ENCODE data around the gene IFI27L2.

Gene IFI27L2

GRCh38 chr14:94087891-94088290, 41.5 kb downstream of the IFI27L2 start:
- Histone ChIP-seq H3K36me3 (replicated peaks) (no peaks in the 10 kb centered on the region), H3K27me3 (replicated peaks) (no peaks in the 10 kb centered on the region), H3K27ac (no peak overlapping the region), H3K4me3 (ENCODE audit: low read depth, low read length) (no peak overlapping the region)
- in situ Hi-C loops (cut with HindIII; ENCODE audit: low pct_ligation_motif_present, low sequenced_read_pairs): no loop called here
- no peak for DNase-seq
- no peak for TF ChIP-seq CTCF (IDR thresholded peaks at IDR 0.05; ENCODE audit: low read depth, low read length, missing control alignments)

- no peak for DNase-seq
- Histone ChIP-seq H3K27ac (peak overlapping the region; percentile 78), H3K36me3 (replicated peaks) (peaks cover 13% of the 10 kb centered on the region), H3K4me3 (ENCODE audit: low read depth, low read length) (peak overlapping the region; percentile 80), H3K27me3 (replicated peaks) (no peaks in the 10 kb centered on the region)
- TF ChIP-seq CTCF (IDR thresholded peaks at IDR 0.05; ENCODE audit: low read depth, low read length, missing control alignments): no peak
- in situ Hi-C loops (cut with HindIII; ENCODE audit: low pct_ligation_motif_present, low sequenced_read_pairs): no loop called here
Observed at GRCh38 chr14:94081386-94081820, 48.0 kb downstream of the IFI27L2 start.

GRCh38 chr14:94080621-94081385, 48.6 kb downstream of the IFI27L2 start, which contains the start of the genes DDX24 and IFI27L1:
Gene DDX24 (minus strand): TSS chr14:94081202. CDS start chr14:94079742, 1,460 bp downstream.
Gene IFI27L1 (plus strand): TSS chr14:94081310. CDS start chr14:94096938, 15,628 bp downstream.
- H3K4me3 ChIP-seq (ENCODE audit: low read depth, low read length): peak within 1 kb of the TSS; percentile 80
- no peaks in the 10 kb centered on the region for H3K27me3 ChIP-seq (replicated peaks)
- DNase-seq: peak; percentile 93
- peaks cover 13% of the 10 kb centered on the region for H3K36me3 ChIP-seq (replicated peaks)
- no peak for TF ChIP-seq CTCF (IDR thresholded peaks at IDR 0.05; ENCODE audit: low read depth, low read length, missing control alignments)
- in situ Hi-C loops (cut with HindIII; ENCODE audit: low pct_ligation_motif_present, low sequenced_read_pairs): no loop called here
- H3K27ac ChIP-seq: peak within 1 kb of the TSS; percentile 78

- Histone ChIP-seq H3K4me3 (ENCODE audit: low read depth, low read length) (peak overlapping the region; percentile 80), H3K27me3 (replicated peaks) (no peaks in the 10 kb centered on the region), H3K27ac (peak overlapping the region; percentile 78), H3K36me3 (replicated peaks) (peaks cover 13% of the 10 kb centered on the region)
- peak; percentile 40 for DNase-seq
- no peak for TF ChIP-seq CTCF (IDR thresholded peaks at IDR 0.05; ENCODE audit: low read depth, low read length, missing control alignments)
- in situ Hi-C loops (cut with HindIII; ENCODE audit: low pct_ligation_motif_present, low sequenced_read_pairs): no loop called here
Observed at GRCh38 chr14:94079891-94080620, 49.3 kb downstream of the IFI27L2 start.

- in situ Hi-C loops (cut with HindIII; ENCODE audit: low pct_ligation_motif_present, low sequenced_read_pairs): no loop called here
- H3K4me3 ChIP-seq (ENCODE audit: low read depth, low read length): no peak overlapping the region
Observed at GRCh38 chr14:94077823-94078222, 51.6 kb downstream of the IFI27L2 start.

More at GRCh38 chr14:94077823-94078222, 51.6 kb downstream of the IFI27L2 start:
- H3K27me3 ChIP-seq (replicated peaks): no peaks in the 10 kb centered on the region
- TF ChIP-seq CTCF (IDR thresholded peaks at IDR 0.05; ENCODE audit: low read depth, low read length, missing control alignments): no peak
- no peak overlapping the region for H3K27ac ChIP-seq
- DNase-seq: no peak
- peaks cover 13% of the 10 kb centered on the region for H3K36me3 ChIP-seq (replicated peaks)
